Measurements from ENCODE around the gene SMYD5. TPM values are rescaled to one million over a fixed set of nuclear protein-coding genes. Genes with fewer than 3 reads are reported as not detected.

Gene SMYD5
- total and polyA plus RNA-seq, 10 donors = 12.3 to 27.1 (median 17.8) TPM

DNA sequence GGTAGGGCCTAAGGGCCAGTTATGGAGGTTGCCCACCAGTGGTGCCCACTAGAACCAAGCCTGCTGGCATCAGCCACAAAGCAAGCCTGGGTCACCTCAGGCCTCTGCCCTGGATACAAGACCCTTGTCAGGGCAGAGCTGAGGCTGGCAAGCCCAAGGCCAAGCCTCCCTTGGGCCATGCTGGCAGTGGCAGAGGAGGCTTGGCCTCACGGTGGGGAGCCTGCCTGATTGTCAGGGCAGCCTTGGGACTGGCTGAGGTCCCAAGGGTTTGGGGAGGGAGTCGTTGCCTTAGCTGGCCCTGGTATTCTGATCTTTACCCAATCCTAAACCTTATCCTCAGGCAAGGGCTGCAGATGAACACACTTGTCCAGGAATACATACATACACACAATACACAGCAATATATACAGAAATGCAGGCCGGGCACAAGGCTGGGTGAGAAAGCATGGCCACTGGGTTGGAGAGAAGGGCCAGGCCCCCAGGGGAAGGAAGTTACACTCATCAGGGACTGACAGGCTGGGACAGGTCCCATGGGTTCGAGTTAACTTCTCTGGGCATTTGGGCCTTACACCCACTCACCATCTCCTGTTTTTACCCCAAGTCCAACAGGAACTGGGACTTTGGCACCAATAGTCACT, 41.1 kb downstream of the SMYD5 start:
- Histone ChIP-seq H3K4me3 (no peak overlapping the region), H3K27ac (no peak overlapping the region), H3K4me1 (peaks cover 0 to 6% (median 0%) of the 10 kb centered on the region in 6 donors), H3K27me3 (replicated peaks in 1 of 7) (no peaks in the 10 kb centered on the region), H3K9me3 (no peaks in the 10 kb centered on the region), H3K36me3 (peaks cover 0 to 83% (median 52%) of the 10 kb centered on the region in 6 donors)
- WGBS, 5 donors = 62 to 89% (median 74%) methylated on average over 4 of the region's 4 CpGs
- intact Hi-C loops (cut with DNase I; ENCODE audit: low total_unique reads) = no loop called here
- TF ChIP-seq, protein P1, sequence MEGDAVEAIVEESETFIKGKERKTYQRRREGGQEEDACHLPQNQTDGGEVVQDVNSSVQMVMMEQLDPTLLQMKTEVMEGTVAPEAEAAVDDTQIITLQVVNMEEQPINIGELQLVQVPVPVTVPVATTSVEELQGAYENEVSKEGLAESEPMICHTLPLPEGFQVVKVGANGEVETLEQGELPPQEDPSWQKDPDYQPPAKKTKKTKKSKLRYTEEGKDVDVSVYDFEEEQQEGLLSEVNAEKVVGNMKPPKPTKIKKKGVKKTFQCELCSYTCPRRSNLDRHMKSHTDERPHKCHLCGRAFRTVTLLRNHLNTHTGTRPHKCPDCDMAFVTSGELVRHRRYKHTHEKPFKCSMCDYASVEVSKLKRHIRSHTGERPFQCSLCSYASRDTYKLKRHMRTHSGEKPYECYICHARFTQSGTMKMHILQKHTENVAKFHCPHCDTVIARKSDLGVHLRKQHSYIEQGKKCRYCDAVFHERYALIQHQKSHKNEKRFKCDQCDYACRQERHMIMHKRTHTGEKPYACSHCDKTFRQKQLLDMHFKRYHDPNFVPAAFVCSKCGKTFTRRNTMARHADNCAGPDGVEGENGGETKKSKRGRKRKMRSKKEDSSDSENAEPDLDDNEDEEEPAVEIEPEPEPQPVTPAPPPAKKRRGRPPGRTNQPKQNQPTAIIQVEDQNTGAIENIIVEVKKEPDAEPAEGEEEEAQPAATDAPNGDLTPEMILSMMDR (IDR thresholded peaks at IDR 0.05 in 8 of 11, conservative IDR thresholded peaks at IDR 0.05 in 3 of 11) = no peak
- TF ChIP-seq POLR2AphosphoS5 (IDR thresholded peaks at IDR 0.05) (peak; percentile 20 to 73 (median 38)), POLR2A (IDR thresholded peaks at IDR 0.05) (no peak)
- no peak for DNase-seq

DNA sequence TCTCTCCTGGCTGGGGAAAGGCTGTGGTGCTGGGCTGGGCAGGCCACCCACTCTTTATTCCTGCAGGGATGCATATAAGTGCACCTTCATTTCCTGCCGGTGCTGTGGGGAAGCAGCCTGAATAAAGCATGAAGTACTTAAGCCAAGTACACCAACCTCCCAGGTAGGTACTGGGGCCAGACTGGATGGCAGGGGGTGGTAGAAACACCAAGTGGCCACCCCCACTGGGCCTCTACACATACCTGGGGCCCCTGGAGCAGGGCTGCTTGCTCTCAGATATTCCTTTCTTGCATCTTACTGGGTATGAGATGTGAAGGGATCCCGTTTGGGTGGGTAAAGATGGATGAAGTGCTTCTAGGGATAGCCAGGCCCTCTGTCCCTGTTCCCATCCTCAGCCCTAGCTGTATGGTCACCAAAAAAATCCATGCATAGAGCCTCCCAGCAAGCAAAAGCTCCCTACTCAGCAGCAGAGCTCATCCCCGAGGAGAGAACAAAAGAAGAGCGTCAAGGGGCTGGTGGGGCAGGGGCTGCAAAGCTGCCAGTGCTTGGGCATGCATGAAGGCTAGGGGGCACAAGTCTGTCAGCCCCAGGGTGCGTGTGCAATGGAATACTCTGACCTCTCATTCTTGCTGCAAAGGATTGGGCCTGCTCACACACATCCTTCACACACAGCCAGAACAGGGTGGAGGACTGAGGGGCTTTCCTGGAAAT, 42.0 kb downstream of the SMYD5 start:
- TF ChIP-seq, protein P1 (IDR thresholded peaks at IDR 0.05 in 8 of 11, conservative IDR thresholded peaks at IDR 0.05 in 3 of 11) = no peak
- TF ChIP-seq POLR2A (IDR thresholded peaks at IDR 0.05) (no peak), POLR2AphosphoS5 (IDR thresholded peaks at IDR 0.05) (no peak)
- peaks cover 0 to 77% (median 42%) of the 10 kb centered on the region in 6 donors for H3K36me3 ChIP-seq
- H3K4me1 ChIP-seq = peaks cover 0 to 6% (median 0%) of the 10 kb centered on the region in 6 donors
- H3K9me3 ChIP-seq = no peaks in the 10 kb centered on the region
- WGBS, 5 donors = 77 to 86% (median 81%) methylated on average over 5 of the region's 5 CpGs
- H3K27ac ChIP-seq = no peak overlapping the region
- DNase-seq = no peak
- no peak overlapping the region for H3K4me3 ChIP-seq
- intact Hi-C loops (cut with DNase I; ENCODE audit: low total_unique reads) = no loop called here
- no peaks in the 10 kb centered on the region for H3K27me3 ChIP-seq (replicated peaks in 1 of 7)

DNA sequence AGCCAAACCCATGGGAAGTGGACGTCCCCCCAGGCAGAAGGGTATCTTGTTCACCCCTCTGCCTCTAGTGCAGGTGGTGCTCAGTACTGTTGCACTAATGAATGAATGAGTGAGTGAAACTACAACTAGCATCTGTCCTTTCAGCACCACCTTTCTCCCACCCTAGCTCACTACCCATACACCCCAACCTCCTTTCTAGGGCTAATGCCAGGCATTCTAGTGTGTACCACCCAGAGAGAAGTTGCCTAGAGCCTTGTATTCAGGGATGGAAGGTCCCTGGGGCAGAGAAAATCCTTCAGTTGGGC, 42.5 kb downstream of the SMYD5 start:
- whole genome bisulfite sequencing, 5 donors = 31 to 100% (median 74%) methylated on average over 1 of the region's 1 CpG
- intact Hi-C loops (cut with DNase I; ENCODE audit: low total_unique reads) = no loop called here
- DNase-seq = no peak
- peaks cover 0 to 6% (median 0%) of the 10 kb centered on the region in 6 donors for H3K4me1 ChIP-seq
- H3K27me3 ChIP-seq (replicated peaks in 1 of 7) = no peaks in the 10 kb centered on the region
- TF ChIP-seq, protein P1 (IDR thresholded peaks at IDR 0.05 in 8 of 11, conservative IDR thresholded peaks at IDR 0.05 in 3 of 11) = no peak
- TF ChIP-seq POLR2AphosphoS5 (IDR thresholded peaks at IDR 0.05) (no peak), POLR2A (IDR thresholded peaks at IDR 0.05) (no peak)
- H3K36me3 ChIP-seq = peaks cover 0 to 72% (median 37%) of the 10 kb centered on the region in 6 donors
- H3K27ac ChIP-seq = no peak overlapping the region
- no peak overlapping the region for H3K4me3 ChIP-seq
- no peaks in the 10 kb centered on the region for H3K9me3 ChIP-seq

DNA sequence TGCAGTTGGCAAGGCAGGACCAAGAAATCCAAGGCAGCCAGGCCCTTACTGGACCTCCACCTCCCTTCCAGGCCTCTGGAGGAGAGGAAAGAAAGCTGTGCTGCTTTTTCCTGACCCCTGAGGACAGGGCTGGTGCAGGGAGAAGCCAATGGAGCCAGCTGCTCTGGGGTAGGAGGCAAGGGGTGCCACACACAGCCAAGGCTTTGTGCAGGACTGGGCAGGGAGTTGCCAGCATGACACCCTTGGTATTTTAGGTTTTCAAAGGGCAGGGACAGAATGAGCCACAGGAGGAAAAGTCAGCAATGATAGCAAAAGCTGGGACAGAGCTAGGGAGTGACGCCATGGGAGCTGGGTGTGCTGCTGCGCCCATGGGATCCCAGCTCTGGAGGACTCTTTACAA, 43.0 kb downstream of the SMYD5 start:
- DNase-seq = no peak
- TF ChIP-seq POLR2A (IDR thresholded peaks at IDR 0.05) (no peak), POLR2AphosphoS5 (IDR thresholded peaks at IDR 0.05) (no peak)
- TF ChIP-seq, protein P1 (IDR thresholded peaks at IDR 0.05 in 8 of 11, conservative IDR thresholded peaks at IDR 0.05 in 3 of 11) = no peak
- H3K9me3 ChIP-seq = no peaks in the 10 kb centered on the region
- H3K4me1 ChIP-seq = peaks cover 0 to 6% (median 0%) of the 10 kb centered on the region in 6 donors
- peaks cover 0 to 68% (median 33%) of the 10 kb centered on the region in 6 donors for H3K36me3 ChIP-seq
- no peaks in the 10 kb centered on the region for H3K27me3 ChIP-seq (replicated peaks in 1 of 7)
- WGBS, 5 donors = 87 to 100% (median 95%) methylated on average over 2 of the region's 2 CpGs
- no peak overlapping the region for H3K27ac ChIP-seq
- intact Hi-C loops (cut with DNase I; ENCODE audit: low total_unique reads) = no loop called here
- H3K4me3 ChIP-seq = no peak overlapping the region
